Measurements from ENCODE around the gene NES. TPM values are rescaled to one million over a fixed set of nuclear protein-coding genes. Genes with fewer than 3 reads are reported as not detected.

The NES gene
- total and polyA plus RNA-seq, 2 of the 8 experiments (the other 6 are each of a cell fraction or from before 2014, with no cell fraction given), result 13.3 to 135 TPM

DNA sequence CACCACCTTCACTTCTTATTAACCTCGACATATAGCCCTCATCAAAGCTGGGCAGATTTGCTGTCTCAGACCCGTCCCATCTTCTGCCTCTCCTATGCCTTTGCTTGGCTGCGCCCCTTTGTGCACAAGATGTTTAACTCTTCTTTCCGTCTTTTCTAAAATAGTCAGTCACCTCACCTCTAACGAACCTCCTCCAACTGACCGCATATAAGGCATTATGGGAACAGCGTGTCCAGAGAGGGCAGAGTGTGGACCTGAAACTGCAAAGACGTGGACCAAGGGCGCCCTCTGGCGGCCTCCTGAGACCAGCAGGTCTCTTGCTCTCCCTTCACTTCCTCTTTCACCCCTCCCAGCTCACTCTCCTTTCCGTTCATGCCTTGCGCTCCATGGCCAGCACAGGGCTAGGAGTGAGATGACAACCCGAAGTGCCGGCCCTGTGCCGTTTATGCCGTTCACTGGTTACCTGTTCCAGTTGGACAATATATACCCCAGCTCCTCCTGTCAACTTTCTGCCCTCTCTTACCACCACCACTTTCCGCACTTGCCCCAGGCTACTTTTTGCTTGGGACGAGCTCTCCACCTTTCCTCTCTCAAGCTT lies 48.6 kb upstream of the NES start (continued):
- TF ChIP-seq, protein P1, sequence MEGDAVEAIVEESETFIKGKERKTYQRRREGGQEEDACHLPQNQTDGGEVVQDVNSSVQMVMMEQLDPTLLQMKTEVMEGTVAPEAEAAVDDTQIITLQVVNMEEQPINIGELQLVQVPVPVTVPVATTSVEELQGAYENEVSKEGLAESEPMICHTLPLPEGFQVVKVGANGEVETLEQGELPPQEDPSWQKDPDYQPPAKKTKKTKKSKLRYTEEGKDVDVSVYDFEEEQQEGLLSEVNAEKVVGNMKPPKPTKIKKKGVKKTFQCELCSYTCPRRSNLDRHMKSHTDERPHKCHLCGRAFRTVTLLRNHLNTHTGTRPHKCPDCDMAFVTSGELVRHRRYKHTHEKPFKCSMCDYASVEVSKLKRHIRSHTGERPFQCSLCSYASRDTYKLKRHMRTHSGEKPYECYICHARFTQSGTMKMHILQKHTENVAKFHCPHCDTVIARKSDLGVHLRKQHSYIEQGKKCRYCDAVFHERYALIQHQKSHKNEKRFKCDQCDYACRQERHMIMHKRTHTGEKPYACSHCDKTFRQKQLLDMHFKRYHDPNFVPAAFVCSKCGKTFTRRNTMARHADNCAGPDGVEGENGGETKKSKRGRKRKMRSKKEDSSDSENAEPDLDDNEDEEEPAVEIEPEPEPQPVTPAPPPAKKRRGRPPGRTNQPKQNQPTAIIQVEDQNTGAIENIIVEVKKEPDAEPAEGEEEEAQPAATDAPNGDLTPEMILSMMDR (IDR thresholded peaks at IDR 0.05; ENCODE audit: control extremely low read depth in 1 of 3, insufficient read depth in 1 of 3, low read depth in 1 of 3, low read length in 3 of 3), result peak; percentile 97 to 99 (median 98)
- TF ChIP-seq YY1 (IDR thresholded peaks at IDR 0.05; ENCODE audit: low read depth, low read length), result no peak
- no peak for TF ChIP-seq KDM4A (IDR thresholded peaks at IDR 0.05; ENCODE audit: low read depth, low read length, severe bottlenecking)
- 0 out of 2 replicates have a peak, but pooled peaks have one; percentile 54 for TF ChIP-seq RBBP5 (IDR thresholded peaks at IDR 0.05; ENCODE audit: borderline replicate concordance, low read depth, low read length)
- TF ChIP-seq, protein P2, sequence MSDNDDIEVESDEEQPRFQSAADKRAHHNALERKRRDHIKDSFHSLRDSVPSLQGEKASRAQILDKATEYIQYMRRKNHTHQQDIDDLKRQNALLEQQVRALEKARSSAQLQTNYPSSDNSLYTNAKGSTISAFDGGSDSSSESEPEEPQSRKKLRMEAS (IDR thresholded peaks at IDR 0.05), result peak; percentile 60; the same call in 1 of the 2 replicates
- TF ChIP-seq SIN3A (conservative IDR thresholded peaks at IDR 0.05 in 1 of 2, IDR thresholded peaks at IDR 0.05 in 1 of 2; ENCODE audit: low read depth in 1 of 2, low read length in 2 of 2), result peak in 1 of 2 experiments; percentile 84; a peak in 2 of 4 replicates
